Measurements from ENCODE around the gene OR51L1. TPM values are rescaled to one million over a fixed set of nuclear protein-coding genes. Genes with fewer than 3 reads are reported as not detected.

The OR51L1 gene
- total and polyA plus RNA-seq, 2 of the 8 experiments (the other 6 are each of a cell fraction or from before 2014, with no cell fraction given): not detected

DNA sequence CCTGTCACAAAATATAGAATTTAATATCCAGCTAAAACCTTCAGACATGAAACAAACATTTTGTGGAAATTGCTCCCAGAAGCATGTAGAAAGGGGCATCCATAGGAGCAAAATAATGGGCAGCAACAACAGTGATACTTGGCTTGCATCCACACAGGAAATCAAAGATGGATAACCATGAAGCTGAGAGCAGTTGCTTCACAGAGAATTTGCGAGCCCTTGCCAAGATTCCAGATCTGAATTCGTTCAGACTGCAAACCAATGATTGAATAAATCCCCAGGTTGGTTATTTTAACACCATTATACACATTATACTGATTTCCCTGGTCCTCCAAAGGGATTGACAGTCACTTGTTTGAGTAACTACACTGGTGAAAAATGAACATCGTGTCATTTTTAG is 15.6 kb upstream of the OR51L1 start (continued):
- TF ChIP-seq, protein P1, sequence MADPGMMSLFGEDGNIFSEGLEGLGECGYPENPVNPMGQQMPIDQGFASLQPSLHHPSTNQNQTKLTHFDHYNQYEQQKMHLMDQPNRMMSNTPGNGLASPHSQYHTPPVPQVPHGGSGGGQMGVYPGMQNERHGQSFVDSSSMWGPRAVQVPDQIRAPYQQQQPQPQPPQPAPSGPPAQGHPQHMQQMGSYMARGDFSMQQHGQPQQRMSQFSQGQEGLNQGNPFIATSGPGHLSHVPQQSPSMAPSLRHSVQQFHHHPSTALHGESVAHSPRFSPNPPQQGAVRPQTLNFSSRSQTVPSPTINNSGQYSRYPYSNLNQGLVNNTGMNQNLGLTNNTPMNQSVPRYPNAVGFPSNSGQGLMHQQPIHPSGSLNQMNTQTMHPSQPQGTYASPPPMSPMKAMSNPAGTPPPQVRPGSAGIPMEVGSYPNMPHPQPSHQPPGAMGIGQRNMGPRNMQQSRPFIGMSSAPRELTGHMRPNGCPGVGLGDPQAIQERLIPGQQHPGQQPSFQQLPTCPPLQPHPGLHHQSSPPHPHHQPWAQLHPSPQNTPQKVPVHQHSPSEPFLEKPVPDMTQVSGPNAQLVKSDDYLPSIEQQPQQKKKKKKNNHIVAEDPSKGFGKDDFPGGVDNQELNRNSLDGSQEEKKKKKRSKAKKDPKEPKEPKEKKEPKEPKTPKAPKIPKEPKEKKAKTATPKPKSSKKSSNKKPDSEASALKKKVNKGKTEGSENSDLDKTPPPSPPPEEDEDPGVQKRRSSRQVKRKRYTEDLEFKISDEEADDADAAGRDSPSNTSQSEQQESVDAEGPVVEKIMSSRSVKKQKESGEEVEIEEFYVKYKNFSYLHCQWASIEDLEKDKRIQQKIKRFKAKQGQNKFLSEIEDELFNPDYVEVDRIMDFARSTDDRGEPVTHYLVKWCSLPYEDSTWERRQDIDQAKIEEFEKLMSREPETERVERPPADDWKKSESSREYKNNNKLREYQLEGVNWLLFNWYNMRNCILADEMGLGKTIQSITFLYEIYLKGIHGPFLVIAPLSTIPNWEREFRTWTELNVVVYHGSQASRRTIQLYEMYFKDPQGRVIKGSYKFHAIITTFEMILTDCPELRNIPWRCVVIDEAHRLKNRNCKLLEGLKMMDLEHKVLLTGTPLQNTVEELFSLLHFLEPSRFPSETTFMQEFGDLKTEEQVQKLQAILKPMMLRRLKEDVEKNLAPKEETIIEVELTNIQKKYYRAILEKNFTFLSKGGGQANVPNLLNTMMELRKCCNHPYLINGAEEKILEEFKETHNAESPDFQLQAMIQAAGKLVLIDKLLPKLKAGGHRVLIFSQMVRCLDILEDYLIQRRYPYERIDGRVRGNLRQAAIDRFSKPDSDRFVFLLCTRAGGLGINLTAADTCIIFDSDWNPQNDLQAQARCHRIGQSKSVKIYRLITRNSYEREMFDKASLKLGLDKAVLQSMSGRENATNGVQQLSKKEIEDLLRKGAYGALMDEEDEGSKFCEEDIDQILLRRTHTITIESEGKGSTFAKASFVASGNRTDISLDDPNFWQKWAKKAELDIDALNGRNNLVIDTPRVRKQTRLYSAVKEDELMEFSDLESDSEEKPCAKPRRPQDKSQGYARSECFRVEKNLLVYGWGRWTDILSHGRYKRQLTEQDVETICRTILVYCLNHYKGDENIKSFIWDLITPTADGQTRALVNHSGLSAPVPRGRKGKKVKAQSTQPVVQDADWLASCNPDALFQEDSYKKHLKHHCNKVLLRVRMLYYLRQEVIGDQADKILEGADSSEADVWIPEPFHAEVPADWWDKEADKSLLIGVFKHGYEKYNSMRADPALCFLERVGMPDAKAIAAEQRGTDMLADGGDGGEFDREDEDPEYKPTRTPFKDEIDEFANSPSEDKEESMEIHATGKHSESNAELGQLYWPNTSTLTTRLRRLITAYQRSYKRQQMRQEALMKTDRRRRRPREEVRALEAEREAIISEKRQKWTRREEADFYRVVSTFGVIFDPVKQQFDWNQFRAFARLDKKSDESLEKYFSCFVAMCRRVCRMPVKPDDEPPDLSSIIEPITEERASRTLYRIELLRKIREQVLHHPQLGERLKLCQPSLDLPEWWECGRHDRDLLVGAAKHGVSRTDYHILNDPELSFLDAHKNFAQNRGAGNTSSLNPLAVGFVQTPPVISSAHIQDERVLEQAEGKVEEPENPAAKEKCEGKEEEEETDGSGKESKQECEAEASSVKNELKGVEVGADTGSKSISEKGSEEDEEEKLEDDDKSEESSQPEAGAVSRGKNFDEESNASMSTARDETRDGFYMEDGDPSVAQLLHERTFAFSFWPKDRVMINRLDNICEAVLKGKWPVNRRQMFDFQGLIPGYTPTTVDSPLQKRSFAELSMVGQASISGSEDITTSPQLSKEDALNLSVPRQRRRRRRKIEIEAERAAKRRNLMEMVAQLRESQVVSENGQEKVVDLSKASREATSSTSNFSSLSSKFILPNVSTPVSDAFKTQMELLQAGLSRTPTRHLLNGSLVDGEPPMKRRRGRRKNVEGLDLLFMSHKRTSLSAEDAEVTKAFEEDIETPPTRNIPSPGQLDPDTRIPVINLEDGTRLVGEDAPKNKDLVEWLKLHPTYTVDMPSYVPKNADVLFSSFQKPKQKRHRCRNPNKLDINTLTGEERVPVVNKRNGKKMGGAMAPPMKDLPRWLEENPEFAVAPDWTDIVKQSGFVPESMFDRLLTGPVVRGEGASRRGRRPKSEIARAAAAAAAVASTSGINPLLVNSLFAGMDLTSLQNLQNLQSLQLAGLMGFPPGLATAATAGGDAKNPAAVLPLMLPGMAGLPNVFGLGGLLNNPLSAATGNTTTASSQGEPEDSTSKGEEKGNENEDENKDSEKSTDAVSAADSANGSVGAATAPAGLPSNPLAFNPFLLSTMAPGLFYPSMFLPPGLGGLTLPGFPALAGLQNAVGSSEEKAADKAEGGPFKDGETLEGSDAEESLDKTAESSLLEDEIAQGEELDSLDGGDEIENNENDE (IDR thresholded peaks at IDR 0.05; ENCODE audit: insufficient replicate concordance, low read length): no peak
- TF ChIP-seq SIX5 (IDR thresholded peaks at IDR 0.05; ENCODE audit: low read depth, low read length) (no peak), TAF1 (IDR thresholded peaks at IDR 0.05; ENCODE audit: low read depth, low read length) (no peak), POLR2A (IDR thresholded peaks at IDR 0.05; ENCODE audit: control extremely low read depth in 1 of 2, low read depth in 2 of 2, low read length in 2 of 2) (no peak), KDM5A (IDR thresholded peaks at IDR 0.05; ENCODE audit: low read length) (no peak), SIN3A (conservative IDR thresholded peaks at IDR 0.05 in 1 of 2, IDR thresholded peaks at IDR 0.05 in 1 of 2; ENCODE audit: low read depth in 1 of 2, low read length in 2 of 2) (no peak), RXRA (IDR thresholded peaks at IDR 0.05; ENCODE audit: insufficient read depth, low read depth, low read length) (no peak), CREB1 (IDR thresholded peaks at IDR 0.05) (no peak), SRF (IDR thresholded peaks at IDR 0.05; ENCODE audit: low read depth, low read length) (no peak)
- TF ChIP-seq, protein P2, sequence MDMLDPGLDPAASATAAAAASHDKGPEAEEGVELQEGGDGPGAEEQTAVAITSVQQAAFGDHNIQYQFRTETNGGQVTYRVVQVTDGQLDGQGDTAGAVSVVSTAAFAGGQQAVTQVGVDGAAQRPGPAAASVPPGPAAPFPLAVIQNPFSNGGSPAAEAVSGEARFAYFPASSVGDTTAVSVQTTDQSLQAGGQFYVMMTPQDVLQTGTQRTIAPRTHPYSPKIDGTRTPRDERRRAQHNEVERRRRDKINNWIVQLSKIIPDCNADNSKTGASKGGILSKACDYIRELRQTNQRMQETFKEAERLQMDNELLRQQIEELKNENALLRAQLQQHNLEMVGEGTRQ (IDR thresholded peaks at IDR 0.05; ENCODE audit: low read length): no peak
- TF ChIP-seq, protein P3, sequence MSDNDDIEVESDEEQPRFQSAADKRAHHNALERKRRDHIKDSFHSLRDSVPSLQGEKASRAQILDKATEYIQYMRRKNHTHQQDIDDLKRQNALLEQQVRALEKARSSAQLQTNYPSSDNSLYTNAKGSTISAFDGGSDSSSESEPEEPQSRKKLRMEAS (IDR thresholded peaks at IDR 0.05): no peak
